ENCODE data around the gene POU5F1.
"Not testable (repeated sequence)": the region's sequence is repeated elsewhere in the genome, so short reads cannot be mapped to it uniquely, and the experiment has no call there.

The POU5F1 gene

DNA sequence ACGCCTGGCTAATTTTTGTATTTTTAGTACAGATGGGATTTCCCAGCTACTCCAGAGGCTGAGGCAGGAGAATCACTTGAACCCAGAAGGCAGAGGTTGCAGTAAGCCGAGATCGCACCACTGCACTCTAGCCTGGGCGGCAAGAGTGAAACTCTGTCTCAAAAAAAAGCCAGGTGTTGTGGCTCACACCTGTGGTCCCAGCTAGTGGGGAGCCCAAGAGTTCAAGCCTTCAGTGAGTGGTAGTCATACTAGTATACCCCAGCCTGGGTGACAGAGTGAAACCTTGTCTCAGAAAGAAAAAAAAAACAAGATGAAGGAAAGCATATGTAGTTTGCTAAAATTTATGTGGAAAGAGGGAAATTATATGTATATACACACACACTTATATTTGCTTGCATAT, 20.0 kb upstream of the POU5F1 start:
- no peak for DNase-seq (ENCODE audit: low read depth in 2 of 2)

DNA sequence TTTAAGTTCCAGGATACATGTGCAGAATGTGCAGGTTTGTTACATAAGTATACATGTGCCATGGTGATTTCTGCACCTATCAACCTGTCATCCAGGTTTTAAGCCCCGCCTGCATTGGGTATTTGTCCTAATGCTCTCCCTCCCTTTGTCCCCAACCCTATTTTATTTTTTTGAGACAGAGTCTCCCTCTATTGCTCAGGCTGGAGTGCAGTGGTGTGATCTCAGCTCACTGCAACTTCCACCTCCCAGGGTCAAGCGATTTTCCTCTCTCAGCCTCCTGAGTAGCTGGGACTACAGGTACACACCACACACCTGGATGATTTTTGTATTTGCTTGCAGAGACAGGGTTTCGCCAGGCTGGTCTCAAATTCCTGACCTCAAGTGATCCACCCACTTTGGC, 18.7 kb upstream of the POU5F1 start:
- not testable (repeated sequence) for DNase-seq (ENCODE audit: low read depth in 2 of 2)

DNA sequence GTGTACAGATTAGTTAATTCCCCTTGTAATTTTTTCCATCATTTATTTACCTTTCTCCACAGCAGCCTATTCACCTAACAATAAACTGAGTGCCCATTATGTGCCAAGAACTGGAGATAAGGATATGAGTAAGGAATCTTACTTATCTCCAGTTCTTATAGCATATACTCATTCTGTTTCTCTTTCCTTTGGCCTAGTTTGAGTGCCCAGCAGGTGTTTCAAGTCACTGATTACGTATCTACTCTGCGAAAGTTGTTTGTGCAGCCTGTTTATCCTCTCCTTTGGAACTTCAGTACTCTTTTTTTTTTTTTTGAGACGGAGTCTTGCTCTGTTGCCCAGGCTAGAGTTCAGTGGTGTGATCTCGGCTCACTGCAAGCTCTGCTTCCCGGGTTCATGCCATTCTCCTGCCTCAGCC, 17.3 kb upstream of the POU5F1 start:
- DNase-seq (ENCODE audit: low read depth in 2 of 2), result no peak

DNA sequence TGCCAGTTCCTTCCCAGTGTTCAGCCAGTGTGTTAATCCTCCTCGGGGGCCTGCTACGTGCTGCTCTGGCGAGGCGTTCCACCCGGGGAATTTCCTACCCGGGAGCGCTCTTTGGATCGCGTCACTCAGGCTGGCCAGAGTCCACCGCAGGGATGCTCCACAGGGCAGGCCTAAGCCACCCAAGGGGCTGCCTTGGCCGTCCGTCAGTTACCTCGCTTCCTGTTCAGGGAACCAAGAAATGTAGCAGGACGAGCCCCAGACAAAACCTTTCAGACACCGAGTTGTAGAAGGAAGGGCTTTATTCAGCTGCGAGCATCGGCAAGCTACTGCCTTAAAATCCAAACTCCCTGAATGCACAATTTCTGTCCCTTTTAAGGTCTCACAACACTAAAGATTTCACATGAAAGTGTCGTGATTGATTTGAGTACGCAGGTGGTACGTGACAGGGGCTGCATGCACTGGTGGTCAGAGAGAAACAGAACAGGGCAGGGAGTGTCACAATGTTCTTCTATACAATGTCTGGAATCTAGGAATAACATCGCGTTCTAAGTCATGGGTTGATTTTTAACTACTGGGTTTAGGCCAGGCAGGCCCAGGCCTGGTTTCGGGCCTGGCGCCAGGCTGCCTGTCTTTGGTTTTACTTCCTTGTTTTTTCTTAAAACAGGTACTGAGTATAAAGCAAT, 15.7 kb upstream of the POU5F1 start:
- DNase-seq (ENCODE audit: low read depth in 2 of 2), result no peak

DNA sequence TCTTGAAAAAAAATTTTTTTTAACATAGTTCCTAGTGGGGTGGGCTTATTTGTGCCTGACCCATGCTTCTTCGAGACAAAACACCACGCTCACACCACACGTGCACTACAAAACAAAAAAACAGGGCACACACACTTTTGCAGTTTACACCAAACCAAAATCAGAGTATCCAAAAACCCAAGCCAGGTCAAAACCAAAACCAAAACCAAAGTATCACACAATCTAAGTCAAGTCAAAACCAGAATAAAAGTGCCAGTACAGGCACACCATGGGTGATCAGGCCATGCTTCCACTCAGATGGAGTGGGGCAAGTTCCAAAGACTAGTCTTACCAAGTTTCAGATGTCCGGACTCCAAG, 15.2 kb upstream of the POU5F1 start:
- DNase-seq (ENCODE audit: low read depth in 2 of 2), result not testable (repeated sequence)

DNA sequence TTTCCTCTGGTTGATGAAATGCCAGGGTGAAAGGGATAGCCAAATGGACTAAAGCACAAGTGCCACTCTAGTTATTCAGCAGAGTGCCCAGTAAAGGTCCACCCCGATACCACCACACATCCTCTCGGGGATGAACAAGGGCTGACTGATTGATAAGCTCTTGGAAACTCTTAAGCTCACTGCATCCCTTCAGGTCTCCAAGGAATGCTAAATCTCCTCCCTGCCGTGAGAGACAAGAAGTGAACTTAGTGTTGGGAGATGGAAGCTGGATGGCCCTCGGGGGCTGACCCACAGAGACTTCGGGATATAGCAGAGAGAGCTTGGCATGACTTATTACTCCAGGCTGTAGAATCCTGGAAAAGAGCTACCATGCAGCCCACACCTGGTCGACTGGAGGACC, 13.4 kb upstream of the POU5F1 start:
- DNase-seq (ENCODE audit: low read depth in 2 of 2), result not testable (repeated sequence)

DNA sequence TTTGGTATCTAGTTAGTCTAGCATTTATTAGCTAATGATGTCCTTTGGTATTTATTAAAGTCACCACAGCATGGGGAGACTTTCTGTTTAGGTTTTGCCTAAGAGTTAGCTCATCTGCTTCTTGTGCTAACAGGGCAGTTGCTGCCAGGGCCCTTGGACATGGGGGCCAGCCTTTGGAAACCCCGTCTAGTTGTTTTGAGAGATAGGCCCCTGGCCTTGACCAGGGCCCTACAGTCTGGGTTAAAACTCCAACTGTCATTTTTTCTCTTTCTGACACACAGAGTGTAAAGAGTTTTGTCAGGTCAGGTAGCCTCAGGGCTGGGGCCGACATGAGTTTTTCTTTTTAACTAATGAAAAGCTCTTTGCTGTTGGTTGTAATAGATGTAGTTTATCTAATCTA, 12.8 kb upstream of the POU5F1 start:
- DNase-seq (ENCODE audit: low read depth in 2 of 2), result not testable (repeated sequence)

DNA sequence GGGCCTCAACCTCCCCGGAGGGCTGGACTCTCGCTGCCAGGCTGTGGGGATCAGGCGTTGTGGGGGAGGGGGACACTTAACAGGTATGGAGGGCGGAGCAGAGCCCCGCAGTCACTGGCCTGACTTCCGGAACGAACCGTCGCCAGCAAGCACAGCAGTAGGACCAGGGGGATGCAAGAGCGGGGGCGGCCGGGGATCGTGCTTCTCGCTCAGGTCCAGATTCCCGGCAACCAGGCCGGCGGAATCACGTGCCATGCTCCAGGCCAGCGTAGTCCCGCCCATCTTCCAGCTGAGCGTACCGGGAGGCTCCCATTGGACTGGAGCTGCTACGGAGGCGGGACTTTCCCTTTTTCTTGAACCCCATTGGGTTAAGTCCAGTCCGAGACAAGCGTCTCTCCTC, 10.0 kb upstream of the POU5F1 start:
- DNase-seq (ENCODE audit: low read depth in 2 of 2), result peak; percentile 24 to 41

DNA sequence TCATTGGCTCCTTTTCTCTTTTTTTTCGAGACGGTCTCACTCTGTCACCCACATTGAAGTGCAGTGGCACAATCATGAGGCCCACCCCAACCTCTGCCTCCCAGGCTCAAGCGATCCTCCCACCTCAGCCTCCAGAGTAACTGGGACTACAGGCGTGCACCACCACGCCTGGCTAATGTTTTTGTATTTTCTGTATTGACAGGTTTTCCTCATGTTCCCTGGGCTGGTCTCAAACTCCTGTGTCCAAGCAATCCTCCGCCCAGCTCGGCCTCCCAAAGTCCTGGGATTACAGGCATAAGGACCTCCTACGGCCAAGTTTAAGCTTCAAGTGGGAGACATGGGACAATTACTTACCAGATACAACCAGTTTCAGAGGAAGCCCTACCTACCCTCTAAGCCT, 9.4 kb upstream of the POU5F1 start:
- DNase-seq (ENCODE audit: low read depth in 2 of 2), result no peak

DNA sequence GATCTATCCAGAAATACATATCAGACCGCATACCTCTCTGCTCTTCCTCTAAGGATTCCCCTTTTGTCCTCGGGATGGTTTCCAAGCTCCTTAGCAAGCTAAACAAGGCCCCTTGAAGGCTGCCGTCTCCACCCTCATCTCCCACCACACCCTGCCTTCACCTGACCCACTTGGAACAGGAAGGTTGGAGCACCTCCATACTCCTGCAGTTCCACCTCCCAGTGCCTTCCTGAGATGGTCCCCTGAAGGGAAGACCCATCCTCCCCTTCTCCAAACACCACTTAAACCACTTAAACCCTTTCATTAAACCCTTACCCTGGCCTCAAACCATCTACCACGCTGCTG, 8.5 kb upstream of the POU5F1 start:
- no peak for DNase-seq (ENCODE audit: low read depth in 2 of 2)

DNA sequence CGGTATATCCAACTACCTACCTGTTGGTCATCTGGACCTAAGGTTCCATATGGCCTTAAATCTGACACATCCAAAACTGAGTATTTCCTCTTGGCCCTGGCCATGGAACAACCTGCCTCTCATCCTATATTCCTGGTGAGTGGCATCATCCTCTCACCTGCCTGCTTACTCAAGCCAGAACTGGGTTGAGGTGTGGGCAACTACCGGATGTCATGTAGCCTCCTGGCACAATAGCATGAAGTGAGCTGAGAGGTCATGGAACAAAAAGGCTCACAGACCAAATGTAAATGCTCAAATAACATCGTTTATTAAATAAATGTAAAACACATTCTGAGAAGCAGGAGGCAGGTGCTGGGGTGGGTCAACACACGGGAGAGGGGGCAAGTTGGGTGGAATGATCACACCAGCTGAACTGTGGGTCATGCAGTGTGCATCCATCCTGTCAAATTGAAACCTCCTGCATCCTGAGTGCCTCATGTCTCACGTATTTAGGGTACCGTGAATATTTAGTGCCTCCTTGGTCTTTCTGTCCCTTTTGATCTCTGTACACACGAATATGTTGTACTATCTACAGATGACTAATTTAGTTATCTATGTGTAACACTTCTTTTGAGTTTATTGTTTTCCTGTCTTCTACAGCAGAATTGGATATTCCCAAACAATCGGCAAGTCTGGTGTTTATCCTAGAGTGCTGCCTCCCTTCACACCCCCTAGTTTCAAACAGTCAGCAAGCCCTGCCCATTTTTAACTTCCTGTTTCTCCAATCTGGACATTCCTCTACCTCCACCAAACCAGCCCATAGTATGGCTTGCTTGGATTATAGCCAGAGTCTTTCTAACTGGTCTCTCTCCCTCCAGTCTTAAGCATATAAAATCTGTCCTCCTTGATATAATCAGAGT, 7.9 kb upstream of the POU5F1 start:
- no peak for DNase-seq (ENCODE audit: low read depth in 2 of 2)

DNA sequence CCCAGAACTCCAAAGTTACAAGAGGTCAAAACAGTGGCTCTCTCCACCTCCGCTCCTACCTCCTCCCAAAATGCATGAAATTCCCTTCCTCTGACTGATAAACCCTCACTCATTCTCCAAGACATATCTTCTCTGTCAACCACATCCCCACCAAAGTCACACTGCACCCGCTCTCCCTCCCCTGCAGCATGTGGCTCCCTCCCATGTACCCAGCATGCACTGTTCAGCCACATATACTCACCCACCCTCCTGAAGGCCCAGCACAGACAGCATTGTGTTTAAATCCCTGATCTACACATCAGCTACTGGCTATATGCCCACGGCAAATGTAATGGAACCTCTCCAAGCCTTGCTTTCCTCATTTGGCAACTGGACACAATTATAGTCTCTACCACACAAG, 5.5 kb upstream of the POU5F1 start:
- DNase-seq (ENCODE audit: low read depth in 2 of 2), result no peak

DNA sequence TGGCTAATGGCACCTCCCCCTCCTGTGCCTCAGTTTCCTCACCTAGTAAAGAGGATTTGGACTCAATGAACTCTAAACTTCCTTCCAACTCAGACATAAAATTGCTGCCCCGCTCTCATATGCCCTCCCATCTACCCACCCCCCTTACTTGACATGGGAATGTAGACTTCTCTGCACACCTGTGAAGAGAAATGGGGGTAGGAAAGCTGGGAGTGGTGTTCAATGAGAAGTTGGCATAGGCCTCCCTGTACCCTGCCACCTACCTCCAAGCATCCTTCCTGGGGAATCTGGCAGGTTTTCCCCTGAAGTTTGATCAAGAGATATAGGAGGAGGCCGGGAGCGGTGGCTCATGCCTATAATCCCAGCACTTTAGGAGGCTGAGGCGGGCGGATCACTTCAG, 3.9 kb upstream of the POU5F1 start:
- no peak for DNase-seq (ENCODE audit: low read depth in 2 of 2)

DNA sequence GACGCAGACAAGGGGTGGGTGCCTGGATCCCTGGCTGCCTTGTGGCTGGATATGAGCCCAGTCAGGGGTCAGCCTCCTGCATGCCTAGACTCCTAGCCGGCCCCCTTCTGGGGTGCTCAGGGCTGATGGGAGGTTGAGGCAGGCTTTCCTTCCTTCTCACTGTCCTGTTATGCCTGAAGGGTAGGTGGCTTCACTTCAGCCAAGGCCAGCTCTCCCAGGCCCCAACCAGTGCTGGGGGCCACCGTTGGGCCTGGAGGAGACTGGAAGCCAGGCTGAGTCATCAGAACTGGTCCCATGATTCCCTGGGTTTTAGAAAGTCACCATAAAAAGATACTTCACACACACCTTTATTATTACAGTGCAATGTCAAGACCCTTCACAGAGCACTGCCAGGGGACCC, 2.9 kb upstream of the POU5F1 start:
- DNase-seq (ENCODE audit: low read depth in 2 of 2), result no peak

DNA sequence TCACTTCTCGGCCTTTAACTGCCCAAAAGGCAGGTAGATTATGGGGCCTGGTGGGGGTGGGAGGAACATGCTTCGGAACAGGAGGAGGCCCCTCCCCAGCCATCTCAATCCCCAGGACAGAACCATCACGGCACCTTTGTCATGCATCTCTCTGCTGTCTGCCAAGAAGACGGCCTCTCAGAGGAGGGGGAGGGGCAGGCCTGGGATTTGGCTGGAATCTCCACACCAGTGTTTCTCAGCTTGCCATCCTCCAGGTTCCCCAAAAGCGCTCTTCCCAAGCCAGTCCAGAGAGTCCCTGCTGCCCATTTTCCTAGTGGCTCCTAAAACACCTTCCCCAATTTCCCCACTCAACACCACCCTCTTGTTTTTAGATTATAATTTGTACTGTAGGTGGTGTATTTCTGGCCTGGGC, 2.5 kb upstream of the POU5F1 start:
- DNase-seq (ENCODE audit: low read depth in 2 of 2), result no peak

DNA sequence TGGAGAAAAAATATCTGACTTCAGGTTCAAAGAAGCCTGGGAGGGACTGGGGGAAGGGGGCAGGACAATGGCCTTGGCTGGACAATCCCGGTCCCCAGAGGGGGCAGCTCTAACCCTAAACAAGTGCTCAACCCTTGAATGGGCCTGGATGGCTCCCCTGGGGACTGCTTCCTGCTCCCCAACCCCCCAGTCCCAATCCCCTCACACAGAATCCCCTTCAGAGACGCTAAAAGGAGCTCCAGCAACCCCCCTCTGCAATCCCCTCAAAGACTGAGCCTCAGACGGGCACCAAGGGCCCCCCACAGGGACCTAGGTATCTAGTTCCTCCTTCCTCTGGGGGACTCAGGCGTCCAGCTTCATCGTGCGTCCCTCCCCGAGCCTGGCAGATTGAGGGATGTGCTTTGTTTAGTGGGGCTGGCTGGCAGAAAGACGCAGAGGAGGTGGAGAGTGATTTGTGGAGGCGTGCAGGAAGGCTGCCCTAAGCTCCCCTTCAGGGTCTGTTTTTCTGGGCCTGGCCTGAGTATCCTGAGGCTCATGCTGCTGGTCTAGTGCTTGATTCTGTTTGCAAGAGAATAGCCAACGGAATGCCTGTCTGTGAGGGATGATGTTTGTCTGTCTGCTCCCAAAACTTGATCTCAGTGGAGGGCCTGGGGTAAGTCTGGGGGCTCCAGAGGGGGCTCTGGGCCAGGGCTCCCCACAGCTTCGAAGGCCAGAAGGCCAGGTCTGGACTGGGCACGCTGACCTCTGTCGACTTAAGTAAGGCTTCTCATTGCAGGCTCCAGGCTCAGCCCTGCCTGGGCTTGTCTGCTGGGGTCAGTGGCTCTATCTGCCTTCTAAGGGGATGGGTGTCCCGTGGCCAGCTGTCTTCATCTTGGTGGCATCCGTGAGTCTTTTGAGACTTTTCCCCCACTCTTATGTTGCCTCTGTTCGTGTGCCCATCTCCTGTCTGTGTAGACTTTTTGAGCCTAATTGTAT, 1.7 kb upstream of the POU5F1 start:
- DNase-seq (ENCODE audit: low read depth in 2 of 2), result no peak

DNA sequence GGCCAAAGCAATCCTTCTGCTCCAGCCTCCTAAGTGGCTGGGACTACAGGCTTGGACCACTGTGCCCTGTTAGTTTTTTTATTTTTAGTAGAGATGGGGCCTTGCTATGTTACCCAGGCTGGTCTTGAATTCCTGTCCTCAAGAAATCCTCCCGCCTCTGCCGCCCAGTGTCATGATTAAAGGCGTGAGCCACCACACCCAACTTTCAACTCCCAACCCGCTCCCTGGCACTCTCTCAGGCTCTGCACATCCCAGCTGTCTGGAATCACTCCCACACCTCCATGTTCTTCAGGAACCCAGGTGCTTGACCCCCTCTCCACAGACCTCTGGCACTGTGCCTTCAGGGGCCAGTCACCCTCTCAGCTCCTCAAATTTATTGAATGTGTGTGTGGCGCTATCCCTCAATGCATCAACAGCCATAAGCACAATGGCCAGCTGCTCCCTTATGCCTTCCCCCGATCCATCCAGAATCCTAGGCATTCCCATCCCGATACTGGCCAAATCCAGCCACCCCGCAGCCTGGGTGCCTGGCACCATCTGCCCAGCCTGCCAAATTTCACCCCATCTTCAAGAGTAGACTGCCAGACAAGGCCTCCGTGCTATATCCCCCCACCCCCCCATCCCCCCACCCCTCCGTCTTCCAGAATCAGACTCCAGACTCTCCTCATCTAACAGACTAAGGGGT, 647 bp upstream of the POU5F1 start:
- DNase-seq (ENCODE audit: low read depth in 2 of 2), result no peak

DNA sequence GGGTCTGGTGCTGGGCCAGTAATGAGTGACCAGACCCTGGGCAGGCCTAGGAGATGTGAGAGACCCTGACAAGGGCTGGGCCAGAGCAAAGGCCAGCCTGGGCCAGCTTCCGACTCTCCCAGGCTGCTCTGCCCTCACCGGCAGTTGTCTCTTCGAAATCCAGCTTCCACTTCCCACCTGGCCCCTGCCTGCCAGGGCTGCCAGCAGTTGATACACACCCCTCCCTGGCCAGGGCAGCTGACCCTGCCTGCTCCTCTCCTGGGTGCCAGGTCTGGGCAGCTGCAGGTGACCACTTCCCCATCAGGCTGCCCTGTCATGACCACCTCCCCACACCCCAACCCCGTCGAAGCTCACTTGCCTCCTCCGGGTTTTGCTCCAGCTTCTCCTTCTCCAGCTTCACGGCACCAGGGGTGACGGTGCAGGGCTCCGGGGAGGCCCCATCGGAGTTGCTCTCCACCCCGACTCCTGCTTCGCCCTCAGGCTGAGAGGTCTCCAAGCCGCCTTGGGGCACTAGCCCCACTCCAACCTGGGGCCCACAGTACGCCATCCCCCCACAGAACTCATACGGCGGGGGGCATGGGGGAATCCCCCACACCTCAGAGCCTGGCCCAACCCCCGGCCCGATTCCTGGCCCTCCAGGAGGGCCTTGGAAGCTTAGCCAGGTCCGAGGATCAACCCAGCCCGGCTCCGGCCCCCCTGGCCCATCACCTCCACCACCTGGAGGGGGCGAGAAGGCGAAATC, 453 bp downstream of the POU5F1 start:
- not testable (repeated sequence) for DNase-seq (ENCODE audit: low read depth in 2 of 2)

DNA sequence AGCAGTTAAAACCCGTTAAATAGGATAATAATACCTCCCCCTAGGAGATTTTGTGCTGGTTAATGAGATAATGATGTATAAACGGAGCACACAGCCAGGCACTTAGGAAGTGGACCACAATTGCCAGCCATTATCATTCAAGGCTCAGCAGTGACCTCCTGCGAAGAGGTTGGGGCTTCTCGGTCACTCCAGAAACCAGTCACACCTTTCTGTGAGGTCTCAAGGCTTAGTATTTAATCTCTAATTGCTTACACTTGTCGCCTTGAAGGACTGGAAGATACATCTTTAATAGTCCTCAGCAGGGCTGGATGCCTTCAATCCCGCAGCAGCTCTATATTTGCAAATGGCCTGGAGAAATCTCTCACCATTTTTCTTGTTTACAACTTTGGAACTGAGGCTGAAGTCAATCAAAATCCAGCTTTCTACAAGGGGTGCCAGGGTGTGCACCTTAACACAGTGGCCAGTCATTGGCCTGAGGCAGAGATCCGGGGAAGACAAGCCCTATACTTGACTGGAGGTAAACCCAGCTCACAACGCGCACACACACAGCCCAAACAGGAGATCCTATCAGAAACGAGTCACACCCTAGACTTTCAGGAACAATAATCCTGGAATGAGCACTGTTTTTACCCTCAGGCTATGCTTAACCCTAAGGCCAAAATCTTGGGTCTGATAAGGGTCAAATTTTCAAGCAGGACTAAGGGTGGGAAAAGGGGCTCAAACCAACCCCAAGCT, 1.2 kb downstream of the POU5F1 start:
- DNase-seq (ENCODE audit: low read depth in 2 of 2), result no peak

DNA sequence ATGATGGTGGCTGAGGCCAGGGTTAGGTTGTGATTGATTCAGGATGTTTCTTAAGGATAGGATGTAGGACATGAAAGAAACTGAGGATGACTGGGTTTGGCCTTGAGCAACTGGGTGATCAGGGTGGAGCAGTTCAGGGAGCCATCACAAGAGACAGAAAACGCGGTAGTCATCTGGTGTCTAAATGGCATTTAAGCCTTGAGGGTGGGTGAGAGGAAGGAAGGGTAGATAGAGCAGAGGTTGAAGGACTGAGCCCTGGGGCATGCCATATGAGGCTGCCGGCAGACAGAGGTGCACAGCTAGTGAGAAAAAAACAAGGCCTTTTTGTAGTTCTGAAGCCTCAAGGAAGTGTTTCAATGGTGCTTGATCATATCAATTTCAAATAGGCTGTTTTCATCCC, 1.9 kb downstream of the POU5F1 start:
- DNase-seq (ENCODE audit: low read depth in 2 of 2), result no peak
